ENCODE data around the gene CTTNBP2. TPM values are rescaled to one million over a fixed set of nuclear protein-coding genes. Genes with fewer than 3 reads are reported as not detected.

The CTTNBP2 gene
- polyA plus RNA-seq, 1 of the 3 experiments (the other 2 are of a cell fraction), result not detected

DNA sequence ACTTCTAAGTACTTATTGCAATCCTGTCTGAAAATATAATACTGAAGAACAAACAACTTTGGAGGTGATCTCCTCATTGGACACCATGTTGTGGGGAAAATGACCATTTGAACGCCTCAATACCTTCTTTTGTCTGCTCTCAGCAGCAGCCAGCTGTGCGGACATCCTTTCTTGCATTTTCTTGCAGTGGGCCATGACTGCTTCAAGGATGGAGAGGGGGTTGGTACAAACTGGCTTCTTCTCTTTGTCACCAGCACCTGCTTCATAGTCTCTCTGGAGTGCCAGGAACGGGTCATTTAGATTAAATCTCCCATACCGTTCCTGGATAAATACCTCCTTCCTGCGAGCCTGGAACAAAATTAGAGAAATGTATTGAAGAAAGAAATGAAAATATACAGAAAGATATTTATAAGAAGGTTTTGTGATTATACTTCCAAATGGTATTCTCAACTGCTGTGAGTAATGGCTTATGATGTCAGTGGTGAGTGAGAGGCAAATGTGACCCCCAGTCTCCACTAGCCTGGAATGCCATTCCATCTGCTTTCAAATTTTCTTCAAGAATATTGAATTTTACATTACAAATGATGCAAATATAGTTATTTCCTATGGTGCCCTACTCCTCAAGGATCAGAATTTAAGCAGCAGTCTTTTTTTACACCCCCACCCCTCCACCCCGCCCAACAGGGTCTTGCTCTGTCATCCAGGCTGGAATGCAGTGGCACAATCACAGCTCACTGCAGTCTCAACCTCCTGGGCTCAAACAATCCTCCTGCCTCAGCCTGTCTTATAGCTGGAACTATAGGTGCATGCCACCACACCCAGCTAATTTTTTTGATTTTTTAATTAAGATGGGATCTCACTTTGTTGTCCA is 62.4 kb downstream of the CTTNBP2 start:
- H3K27ac ChIP-seq (ENCODE audit: low read depth in 2 of 2, low read length in 1 of 2), result no peak overlapping the region
- TF ChIP-seq, protein P1, sequence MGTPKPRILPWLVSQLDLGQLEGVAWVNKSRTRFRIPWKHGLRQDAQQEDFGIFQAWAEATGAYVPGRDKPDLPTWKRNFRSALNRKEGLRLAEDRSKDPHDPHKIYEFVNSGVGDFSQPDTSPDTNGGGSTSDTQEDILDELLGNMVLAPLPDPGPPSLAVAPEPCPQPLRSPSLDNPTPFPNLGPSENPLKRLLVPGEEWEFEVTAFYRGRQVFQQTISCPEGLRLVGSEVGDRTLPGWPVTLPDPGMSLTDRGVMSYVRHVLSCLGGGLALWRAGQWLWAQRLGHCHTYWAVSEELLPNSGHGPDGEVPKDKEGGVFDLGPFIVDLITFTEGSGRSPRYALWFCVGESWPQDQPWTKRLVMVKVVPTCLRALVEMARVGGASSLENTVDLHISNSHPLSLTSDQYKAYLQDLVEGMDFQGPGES (IDR thresholded peaks at IDR 0.05; ENCODE audit: low read depth, low read length), result no peak
- TF ChIP-seq RAD21 (IDR thresholded peaks at IDR 0.05; ENCODE audit: low read length) (no peak), POLR2AphosphoS5 (IDR thresholded peaks at IDR 0.05; ENCODE audit: low read depth, low read length) (no peak), MEF2A (IDR thresholded peaks at IDR 0.05; ENCODE audit: borderline replicate concordance, low read depth) (no peak), TEAD4 (IDR thresholded peaks at IDR 0.05; ENCODE audit: borderline replicate concordance, insufficient read depth) (no peak), ELF1 (IDR thresholded peaks at IDR 0.05) (no peak), FOSL2 (IDR thresholded peaks at IDR 0.05; ENCODE audit: borderline replicate concordance, low read depth) (no peak), NFIC (IDR thresholded peaks at IDR 0.05; ENCODE audit: borderline replicate concordance) (no peak), SIN3A (IDR thresholded peaks at IDR 0.05; ENCODE audit: borderline replicate concordance, low read depth, low read length) (no peak), MXI1 (IDR thresholded peaks at IDR 0.05; ENCODE audit: low read depth, low read length) (no peak), JUND (IDR thresholded peaks at IDR 0.05) (no peak), FOXM1 (IDR thresholded peaks at IDR 0.05; ENCODE audit: low read depth) (no peak)
- TF ChIP-seq, protein P2, sequence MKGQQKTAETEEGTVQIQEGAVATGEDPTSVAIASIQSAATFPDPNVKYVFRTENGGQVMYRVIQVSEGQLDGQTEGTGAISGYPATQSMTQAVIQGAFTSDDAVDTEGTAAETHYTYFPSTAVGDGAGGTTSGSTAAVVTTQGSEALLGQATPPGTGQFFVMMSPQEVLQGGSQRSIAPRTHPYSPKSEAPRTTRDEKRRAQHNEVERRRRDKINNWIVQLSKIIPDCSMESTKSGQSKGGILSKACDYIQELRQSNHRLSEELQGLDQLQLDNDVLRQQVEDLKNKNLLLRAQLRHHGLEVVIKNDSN (IDR thresholded peaks at IDR 0.05; ENCODE audit: borderline replicate concordance, low read depth), result no peak
- TF ChIP-seq, protein P3, sequence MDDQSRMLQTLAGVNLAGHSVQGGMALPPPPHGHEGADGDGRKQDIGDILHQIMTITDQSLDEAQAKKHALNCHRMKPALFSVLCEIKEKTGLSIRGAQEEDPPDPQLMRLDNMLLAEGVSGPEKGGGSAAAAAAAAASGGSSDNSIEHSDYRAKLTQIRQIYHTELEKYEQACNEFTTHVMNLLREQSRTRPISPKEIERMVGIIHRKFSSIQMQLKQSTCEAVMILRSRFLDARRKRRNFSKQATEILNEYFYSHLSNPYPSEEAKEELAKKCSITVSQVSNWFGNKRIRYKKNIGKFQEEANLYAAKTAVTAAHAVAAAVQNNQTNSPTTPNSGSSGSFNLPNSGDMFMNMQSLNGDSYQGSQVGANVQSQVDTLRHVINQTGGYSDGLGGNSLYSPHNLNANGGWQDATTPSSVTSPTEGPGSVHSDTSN (IDR thresholded peaks at IDR 0.05), result no peak
- no peaks in the 10 kb centered on the region for H3K9me2 ChIP-seq
- 11% methylated on average over 6 of the region's 6 CpGs for WGBS (ENCODE audit: low lambda C conversion rate)
- H3K4me1 ChIP-seq (ENCODE audit: control insufficient read depth in 1 of 2, insufficient read depth in 2 of 2, low read depth in 1 of 2, low read length in 1 of 2), result no peaks in the 10 kb centered on the region
- H3F3A ChIP-seq (replicated peaks; ENCODE audit: insufficient read depth), result no peaks in the 10 kb centered on the region
- no peaks in the 10 kb centered on the region for H4K20me1 ChIP-seq (ENCODE audit: insufficient read depth)
- no peak overlapping the region for H3K4me3 ChIP-seq (ENCODE audit: low read depth in 2 of 2, low read length in 1 of 2)
- no peaks in the 10 kb centered on the region for H3K79me2 ChIP-seq (ENCODE audit: insufficient read depth)
- no peaks in the 10 kb centered on the region for H3K9me3 ChIP-seq
- no peak overlapping the region for H3K9ac ChIP-seq
- CTCF ChIA-PET, result interaction anchor here (0.8 kb wide), 1 partner anchor 12 kb away, joined by 3 read pairs; no protein-coding TSS in a partner anchor
- H3K27me3 ChIP-seq (ENCODE audit: insufficient read depth), result peaks cover 13% of the 10 kb centered on the region; the same call in 1 of the 2 replicates
- no peaks in the 10 kb centered on the region for H3K36me3 ChIP-seq (replicated peaks in 1 of 2; ENCODE audit: control insufficient read depth in 1 of 2, insufficient read depth in 2 of 2, low read length in 1 of 2)
- H3K4me2 ChIP-seq, result no peak overlapping the region
- H2AFZ ChIP-seq (ENCODE audit: low read depth), result no peak overlapping the region
- POLR2A ChIA-PET, result no interaction called here
- DNase-seq, result no peak

DNA sequence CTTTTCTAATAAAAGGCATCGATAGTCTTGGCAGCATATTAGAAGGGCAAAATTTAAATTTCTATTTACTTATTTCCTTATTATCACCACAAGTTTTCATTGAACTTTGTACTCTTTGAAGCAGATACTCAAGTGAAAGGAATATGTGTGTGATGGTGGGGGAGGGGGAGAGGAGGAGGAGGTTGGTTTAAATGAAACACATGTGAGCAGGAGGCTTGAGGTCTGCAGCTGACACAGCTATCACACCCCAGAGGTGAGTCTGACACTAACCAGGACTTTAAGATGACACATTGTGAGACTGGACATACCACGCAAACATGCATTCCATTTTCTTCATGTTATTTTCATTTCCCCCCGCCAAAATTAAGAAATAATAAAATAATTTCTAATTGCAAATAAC is 63.3 kb downstream of the CTTNBP2 start:
- no peak overlapping the region for H3K27ac ChIP-seq (ENCODE audit: low read depth in 2 of 2, low read length in 1 of 2)
- no peak for DNase-seq
- no peak overlapping the region for H2AFZ ChIP-seq (ENCODE audit: low read depth)
- WGBS (ENCODE audit: low lambda C conversion rate), result 4% methylated on average over 3 of the region's 3 CpGs
- no peak overlapping the region for H3K4me2 ChIP-seq
- no peak overlapping the region for H3K9ac ChIP-seq
- ChIA-PET POLR2A (no interaction called here), CTCF (no interaction called here)
- H3K36me3 ChIP-seq (replicated peaks in 1 of 2; ENCODE audit: control insufficient read depth in 1 of 2, insufficient read depth in 2 of 2, low read length in 1 of 2), result no peaks in the 10 kb centered on the region
- no peaks in the 10 kb centered on the region for H3K9me3 ChIP-seq
- H3K4me1 ChIP-seq (ENCODE audit: control insufficient read depth in 1 of 2, insufficient read depth in 2 of 2, low read depth in 1 of 2, low read length in 1 of 2), result no peaks in the 10 kb centered on the region
- no peaks in the 10 kb centered on the region for H4K20me1 ChIP-seq (ENCODE audit: insufficient read depth)
- no peaks in the 10 kb centered on the region for H3K79me2 ChIP-seq (ENCODE audit: insufficient read depth)
- no peaks in the 10 kb centered on the region for H3K9me2 ChIP-seq
- peaks cover 13% of the 10 kb centered on the region; the same call in 1 of the 2 replicates for H3K27me3 ChIP-seq (ENCODE audit: insufficient read depth)
- no peak for TF ChIP-seq POLR2AphosphoS5 (IDR thresholded peaks at IDR 0.05; ENCODE audit: low read depth, low read length)
- no peak for TF ChIP-seq RXRA (IDR thresholded peaks at IDR 0.05; ENCODE audit: borderline replicate concordance, low read depth)
- no peak for TF ChIP-seq JUND (IDR thresholded peaks at IDR 0.05)
- TF ChIP-seq MXI1 (IDR thresholded peaks at IDR 0.05; ENCODE audit: low read depth, low read length), result no peak
- TF ChIP-seq GABPA (IDR thresholded peaks at IDR 0.05; ENCODE audit: low read depth), result no peak
- TF ChIP-seq ELF1 (IDR thresholded peaks at IDR 0.05), result no peak
- TF ChIP-seq FOSL2 (IDR thresholded peaks at IDR 0.05; ENCODE audit: borderline replicate concordance, low read depth), result no peak
- no peak for TF ChIP-seq SIN3A (IDR thresholded peaks at IDR 0.05; ENCODE audit: borderline replicate concordance, low read depth, low read length)
- no peaks in the 10 kb centered on the region for H3F3A ChIP-seq (replicated peaks; ENCODE audit: insufficient read depth)
- no peak overlapping the region for H3K4me3 ChIP-seq (ENCODE audit: low read depth in 2 of 2, low read length in 1 of 2)
